ENCODE data around the gene SPSB4.
A peak's percentile ranks its signal among the peaks of the same experiment; 100 is the strongest.
"Not testable (repeated sequence)": the region's sequence is repeated elsewhere in the genome, so short reads cannot be mapped to it uniquely, and the experiment has no call there.

Gene SPSB4

GRCh38 chr3:141116721-141117120 is 65.6 kb downstream of the SPSB4 start:
- DNase-seq (ENCODE audit: low spot score): no peak

DNA sequence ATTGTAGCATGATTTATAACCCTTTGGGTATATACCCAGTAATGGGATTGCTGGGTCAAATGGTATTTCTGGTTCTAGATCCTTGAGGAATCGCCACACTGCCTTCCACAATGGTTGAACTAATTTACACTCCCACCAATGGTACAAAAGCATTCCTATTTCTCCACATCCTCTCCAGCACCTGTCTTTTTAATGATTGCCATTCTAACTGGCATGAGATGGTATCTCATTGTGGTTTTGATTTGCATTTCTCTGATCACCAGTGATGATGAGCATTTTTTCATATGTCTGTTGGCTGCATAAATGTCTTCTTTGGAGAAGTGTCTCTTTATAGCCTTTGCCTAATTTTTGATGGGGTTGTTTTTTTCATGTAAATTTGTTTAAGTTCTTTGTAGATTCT is 66.8 kb downstream of the SPSB4 start:
- not testable (repeated sequence) for DNase-seq (ENCODE audit: low spot score)

GRCh38 chr3:141122455-141123030 is 71.4 kb downstream of the SPSB4 start:
- DNase-seq (ENCODE audit: low spot score): peak; percentile 9

DNA sequence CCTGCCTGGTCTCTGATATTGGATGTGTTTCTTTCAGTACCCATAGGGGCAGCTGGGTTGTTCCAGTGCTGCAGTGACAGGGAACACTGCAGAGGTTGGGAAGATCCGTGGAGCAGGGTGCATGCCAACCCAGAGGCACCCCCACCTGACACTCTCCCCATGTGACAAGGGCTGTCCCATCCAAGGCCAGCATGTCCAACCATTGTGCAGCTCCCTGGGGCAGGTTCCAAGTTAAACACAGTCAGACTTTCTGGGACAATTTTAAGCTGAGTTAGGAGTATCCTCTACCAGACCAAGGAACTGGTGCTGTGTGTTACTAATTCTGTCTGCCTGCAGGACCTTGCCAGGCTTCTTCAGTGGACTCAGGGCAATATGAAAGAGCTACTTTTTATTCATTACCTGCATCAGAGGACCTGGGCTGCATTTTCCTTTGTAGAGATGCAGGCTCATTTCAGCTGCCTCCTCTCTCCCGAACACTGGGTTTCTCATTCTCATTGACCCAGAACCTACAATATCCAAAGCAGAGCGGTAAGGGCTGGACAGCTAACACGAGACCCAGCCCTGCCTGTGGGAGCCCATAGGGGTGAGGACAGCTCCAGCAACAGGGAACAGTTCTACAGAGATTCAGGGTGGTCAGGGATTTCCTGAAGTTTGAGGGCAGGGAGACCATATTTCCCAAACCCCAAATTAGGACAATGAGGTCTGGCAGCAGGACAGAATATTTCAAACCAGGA is 72.7 kb downstream of the SPSB4 start:
- no peak for DNase-seq (ENCODE audit: low spot score)

DNA sequence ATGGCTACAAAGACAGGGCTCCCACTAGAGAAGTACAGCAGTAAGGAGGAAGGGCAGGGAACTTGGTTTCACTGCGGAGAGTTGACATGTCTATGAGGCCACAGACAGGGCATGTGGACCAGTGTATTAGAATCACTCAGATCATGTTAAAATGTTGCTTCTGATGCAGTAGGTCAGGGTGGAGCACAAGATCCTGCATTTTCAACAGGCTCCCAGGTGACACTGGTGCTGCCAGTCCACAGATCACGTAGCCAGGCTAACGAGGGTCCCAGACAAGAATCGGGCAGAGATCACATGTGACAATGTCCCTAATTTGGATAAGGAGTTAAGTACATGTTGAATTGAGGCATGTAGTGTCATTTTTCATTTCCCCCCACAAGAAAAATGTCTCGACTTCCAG is 73.6 kb downstream of the SPSB4 start:
- DNase-seq (ENCODE audit: low spot score): no peak

GRCh38 chr3:141125351-141125750 is 74.2 kb downstream of the SPSB4 start:
- DNase-seq (ENCODE audit: low spot score): no peak

DNA sequence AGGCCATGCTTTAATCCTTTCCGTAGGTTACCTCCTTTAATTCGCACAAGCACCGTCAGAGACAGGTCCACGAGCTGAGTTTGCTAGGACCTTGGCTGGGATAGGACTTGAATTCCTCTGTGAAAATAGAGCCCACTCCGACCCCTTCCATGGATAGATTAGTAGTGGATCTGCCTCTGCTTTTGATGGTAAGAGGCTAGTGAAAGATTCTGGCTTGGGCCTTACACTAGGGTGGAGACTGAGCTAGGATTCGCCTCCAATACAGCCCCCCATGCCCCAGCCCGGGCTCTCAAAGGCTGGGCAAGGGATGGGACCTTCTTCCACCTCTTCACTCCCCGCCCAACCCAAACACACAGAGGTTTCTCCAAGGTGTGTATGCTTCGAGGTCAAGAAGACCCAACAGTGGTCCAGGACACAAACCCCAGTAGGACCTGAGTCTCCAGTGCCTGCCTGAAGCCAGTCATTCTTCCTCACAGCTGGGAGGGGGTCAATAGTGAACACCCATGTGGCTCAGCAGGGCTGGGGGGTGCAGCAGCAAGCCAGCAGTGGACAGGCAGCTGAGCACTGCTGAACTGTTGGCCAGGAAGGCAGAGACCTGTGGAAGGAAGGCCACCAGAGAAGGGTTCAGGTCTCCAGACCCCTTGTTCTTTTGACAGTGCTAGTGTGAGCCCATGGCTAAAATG is 75.7 kb downstream of the SPSB4 start:
- DNase-seq (ENCODE audit: low spot score): no peak

DNA sequence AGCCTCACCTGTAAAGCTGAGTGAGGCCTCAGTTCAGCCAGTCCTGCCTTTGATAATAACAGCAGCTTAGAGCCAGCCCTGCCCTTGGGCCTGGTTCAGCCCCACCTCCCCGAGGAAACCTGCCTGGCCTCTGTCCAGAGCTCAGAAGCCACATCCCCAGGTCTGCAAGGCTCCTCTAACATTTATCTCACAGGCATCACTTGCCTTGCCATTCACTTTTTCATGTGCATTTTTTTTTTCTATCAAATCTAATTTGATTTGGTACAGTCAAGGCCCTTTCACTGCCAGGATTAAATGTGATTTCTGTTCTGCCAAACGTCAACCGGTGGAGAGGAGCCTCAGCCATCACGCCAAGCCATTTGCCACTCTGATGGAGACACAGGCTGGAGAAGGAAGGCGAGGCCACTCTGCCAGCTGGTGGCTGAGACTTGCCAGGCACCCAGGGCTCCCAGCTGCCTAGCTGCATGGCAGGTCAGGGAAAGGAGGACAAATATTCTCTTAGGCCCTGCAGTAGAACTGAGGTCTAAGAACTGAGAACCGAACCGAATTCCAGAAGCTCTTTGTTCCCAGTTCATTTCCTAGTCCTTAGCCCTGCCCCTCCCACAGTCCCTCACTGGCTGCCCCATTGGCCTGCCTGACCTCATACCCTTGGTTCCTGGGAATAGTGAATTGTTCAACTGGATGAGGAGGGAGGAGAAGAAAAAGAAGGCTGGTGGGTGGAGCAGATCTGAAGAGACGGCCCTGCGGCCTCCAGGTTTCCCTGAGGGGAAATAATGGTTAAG is 76.4 kb downstream of the SPSB4 start:
- DNase-seq (ENCODE audit: low spot score): no peak

DNA sequence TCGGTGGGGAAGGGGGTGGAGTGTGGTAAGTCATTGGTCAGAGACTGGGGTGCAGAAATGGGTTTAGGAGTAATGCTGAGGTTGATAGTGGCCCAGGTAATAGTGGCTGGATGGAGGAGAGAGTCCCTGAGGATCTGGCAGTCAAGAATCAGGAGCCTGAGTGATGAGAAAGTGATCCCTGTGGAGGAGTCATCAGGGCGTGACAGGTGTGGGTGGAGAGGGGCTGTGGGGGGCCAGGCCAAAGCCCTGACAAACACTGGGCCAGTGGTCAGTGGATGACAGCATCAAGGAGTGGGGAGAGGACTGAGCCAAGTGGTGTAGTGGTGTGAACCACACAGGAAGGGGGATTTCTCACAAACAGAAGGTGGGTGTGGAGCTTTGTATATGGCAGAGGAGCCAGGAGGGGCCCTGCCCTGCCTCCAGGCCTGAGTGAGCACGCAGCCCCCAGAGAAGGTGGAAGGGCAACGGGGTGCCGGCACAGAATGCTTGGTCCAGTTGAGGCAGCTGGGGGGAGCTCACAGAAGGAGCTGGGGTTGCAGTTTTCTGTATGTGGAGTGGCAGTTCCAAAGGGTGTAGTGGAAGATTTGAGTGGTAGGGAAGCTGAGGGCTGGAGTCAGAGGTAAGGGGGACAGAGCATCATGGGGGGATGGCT is 77.1 kb downstream of the SPSB4 start:
- DNase-seq (ENCODE audit: low spot score): no peak

GRCh38 chr3:141129049-141129448 is 77.9 kb downstream of the SPSB4 start:
- DNase-seq (ENCODE audit: low spot score): no peak

- no peak for DNase-seq (ENCODE audit: low spot score)
These were observed 78.4 kb downstream of the SPSB4 start for GRCh38 chr3:141129541-141130011.

- DNase-seq (ENCODE audit: low spot score): no peak
These were observed 92.4 kb downstream of the SPSB4 start for GRCh38 chr3:141143517-141143916.

DNA sequence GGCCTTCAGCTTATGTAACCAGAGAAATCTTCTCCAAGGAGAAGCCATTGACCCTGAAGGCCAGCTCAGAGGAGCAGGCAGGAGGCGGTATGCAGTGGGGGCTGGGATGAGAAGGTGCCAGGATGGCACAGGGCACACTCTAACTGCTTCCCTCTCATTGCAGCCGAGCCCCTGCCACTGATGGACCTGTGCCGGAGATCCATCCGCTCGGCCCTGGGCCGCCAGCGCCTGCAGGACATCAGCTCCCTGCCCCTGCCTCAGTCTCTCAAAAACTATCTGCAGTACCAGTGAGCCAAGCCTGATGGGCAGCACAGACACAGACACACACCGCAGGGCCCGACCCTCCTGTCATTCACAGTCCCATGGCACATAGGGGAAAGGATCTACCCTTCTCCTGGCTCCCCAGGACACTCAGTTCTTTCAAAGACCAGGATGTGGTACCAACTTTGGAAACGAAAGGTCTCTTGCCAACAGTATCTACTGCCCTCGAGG is 95.9 kb downstream of the SPSB4 start:
- DNase-seq (ENCODE audit: low spot score): no peak

- DNase-seq (ENCODE audit: low spot score): peak; percentile 43
These were observed 96.5 kb downstream of the SPSB4 start for GRCh38 chr3:141147657-141148056.

DNA sequence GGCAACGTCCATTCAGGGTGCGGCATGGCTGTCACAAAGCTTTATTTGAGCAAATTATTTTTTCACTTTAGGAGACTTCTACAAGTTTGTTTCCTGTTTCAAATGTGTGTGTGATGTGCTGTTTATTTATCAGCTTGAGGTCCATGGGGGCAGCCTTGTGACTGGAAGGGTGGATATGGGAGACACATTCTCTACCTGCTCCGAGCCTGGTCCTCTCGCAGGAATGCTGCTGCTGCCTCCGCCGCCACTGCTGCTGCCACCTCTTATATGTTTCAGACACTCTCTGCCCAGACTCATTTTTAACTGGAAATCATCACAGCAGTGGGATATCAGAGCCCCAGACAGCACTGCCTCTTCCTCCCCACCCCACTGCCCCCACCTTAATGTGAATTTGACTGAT is 97.0 kb downstream of the SPSB4 start:
- DNase-seq (ENCODE audit: low spot score): no peak

DNA sequence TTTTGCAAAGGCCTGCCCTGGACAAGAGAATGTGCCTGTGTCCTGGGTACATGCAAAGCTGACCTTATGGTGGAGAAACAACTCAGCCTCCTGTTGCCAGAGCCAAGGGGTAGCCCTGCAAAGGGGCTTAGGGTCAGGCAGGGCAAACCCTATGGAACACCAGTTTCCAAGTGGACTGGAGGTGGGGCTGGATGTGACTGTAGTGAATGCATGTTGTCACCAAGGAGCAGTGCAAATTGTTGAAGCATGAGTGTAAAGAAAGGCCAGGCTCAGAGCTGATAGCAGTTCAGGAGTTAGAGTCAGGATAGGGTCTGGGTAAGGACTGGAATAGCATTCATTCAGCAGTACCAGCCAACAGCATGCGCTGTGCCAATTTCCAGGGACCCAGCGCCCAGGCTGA is 97.6 kb downstream of the SPSB4 start:
- no peak for DNase-seq (ENCODE audit: low spot score)

GRCh38 chr3:141150081-141150830 is 99.1 kb downstream of the SPSB4 start:
- DNase-seq (ENCODE audit: low spot score): no peak

DNA sequence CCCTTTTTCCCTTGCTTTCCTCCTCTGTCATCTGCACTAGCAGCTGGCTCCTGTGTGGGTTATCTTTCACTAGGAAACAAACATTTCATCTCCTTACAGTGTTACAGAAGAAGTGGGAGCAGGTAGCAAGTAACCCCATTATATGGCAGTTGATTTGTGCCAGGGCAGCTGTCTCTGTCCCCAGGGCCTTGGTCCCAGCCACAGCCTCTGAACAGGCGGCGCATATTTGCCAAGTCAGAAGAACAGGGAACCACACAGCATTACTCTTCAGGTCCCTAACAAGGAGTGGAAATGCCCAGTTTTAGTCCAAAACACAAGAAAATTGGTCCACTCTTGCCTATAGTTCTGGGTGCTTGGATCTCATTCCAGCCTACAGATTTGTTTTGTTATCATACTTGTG is 99.8 kb downstream of the SPSB4 start:
- no peak for DNase-seq (ENCODE audit: low spot score)

GRCh38 chr3:141151439-141151838 is 100.3 kb downstream of the SPSB4 start:
- no peak for DNase-seq (ENCODE audit: low spot score)

- no peak for DNase-seq (ENCODE audit: low spot score)
These were observed 101.0 kb downstream of the SPSB4 start for GRCh38 chr3:141152130-141152529.

Data from SW480 (cell line).